ENCODE data around the gene CTNNA2.

The CTNNA2 gene

DNA sequence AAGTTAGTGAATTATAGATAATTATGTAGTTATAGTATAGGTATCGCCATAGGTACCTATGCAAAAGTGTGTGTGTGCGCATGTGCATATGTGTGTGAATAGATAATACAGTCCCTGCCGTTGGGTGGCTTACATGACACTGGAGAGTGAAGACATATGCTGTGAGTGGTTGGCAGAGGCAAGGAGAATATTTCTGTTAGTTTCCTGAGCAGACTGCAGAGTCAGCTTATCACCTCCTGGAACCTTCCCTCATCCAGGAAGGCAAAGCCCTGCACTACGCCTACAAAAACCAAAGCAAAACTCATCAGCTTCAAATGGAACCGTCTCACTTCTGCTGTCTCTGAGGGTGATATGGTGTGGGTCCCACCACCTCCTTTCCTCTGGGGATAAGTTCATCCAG is 609.8 kb downstream of the CTNNA2 start:
- Histone ChIP-seq H3K4me2 (ENCODE audit: insufficient read depth, low read length) (no peak overlapping the region), H3K27ac (ENCODE audit: low read length) (no peak overlapping the region), H2AFZ (ENCODE audit: low read depth, low read length) (no peak overlapping the region), H3K9me3 (ENCODE audit: insufficient read depth, low read length, severe bottlenecking) (no peaks in the 10 kb centered on the region), H4K20me1 (ENCODE audit: insufficient read depth, low read length) (no peaks in the 10 kb centered on the region), H3K4me3 (ENCODE audit: low read depth in 1 of 2, low read length in 2 of 2) (no peak overlapping the region), H3K9ac (ENCODE audit: low read depth, low read length) (no peak overlapping the region), H3K4me1 (ENCODE audit: insufficient read depth, low read length) (no peaks in the 10 kb centered on the region), H3K27me3 (ENCODE audit: insufficient read depth, low read length, poor library complexity) (no peaks in the 10 kb centered on the region), H3K79me2 (ENCODE audit: insufficient read depth, low read length) (no peaks in the 10 kb centered on the region), H3K36me3 (ENCODE audit: insufficient read depth, low read length) (no peaks in the 10 kb centered on the region)
- TF ChIP-seq, protein P1, sequence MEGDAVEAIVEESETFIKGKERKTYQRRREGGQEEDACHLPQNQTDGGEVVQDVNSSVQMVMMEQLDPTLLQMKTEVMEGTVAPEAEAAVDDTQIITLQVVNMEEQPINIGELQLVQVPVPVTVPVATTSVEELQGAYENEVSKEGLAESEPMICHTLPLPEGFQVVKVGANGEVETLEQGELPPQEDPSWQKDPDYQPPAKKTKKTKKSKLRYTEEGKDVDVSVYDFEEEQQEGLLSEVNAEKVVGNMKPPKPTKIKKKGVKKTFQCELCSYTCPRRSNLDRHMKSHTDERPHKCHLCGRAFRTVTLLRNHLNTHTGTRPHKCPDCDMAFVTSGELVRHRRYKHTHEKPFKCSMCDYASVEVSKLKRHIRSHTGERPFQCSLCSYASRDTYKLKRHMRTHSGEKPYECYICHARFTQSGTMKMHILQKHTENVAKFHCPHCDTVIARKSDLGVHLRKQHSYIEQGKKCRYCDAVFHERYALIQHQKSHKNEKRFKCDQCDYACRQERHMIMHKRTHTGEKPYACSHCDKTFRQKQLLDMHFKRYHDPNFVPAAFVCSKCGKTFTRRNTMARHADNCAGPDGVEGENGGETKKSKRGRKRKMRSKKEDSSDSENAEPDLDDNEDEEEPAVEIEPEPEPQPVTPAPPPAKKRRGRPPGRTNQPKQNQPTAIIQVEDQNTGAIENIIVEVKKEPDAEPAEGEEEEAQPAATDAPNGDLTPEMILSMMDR (IDR thresholded peaks at IDR 0.05; ENCODE audit: borderline replicate concordance, extremely low read depth, low read length, poor library complexity, severe bottlenecking), result no peak
- no peak for TF ChIP-seq EZH2 (IDR thresholded peaks at IDR 0.05; ENCODE audit: borderline replicate concordance, low read depth, low read length, severe bottlenecking)
- ATAC-seq (ENCODE audit: insufficient read depth, low read depth), result no peak
- no peak for DNase-seq

DNA sequence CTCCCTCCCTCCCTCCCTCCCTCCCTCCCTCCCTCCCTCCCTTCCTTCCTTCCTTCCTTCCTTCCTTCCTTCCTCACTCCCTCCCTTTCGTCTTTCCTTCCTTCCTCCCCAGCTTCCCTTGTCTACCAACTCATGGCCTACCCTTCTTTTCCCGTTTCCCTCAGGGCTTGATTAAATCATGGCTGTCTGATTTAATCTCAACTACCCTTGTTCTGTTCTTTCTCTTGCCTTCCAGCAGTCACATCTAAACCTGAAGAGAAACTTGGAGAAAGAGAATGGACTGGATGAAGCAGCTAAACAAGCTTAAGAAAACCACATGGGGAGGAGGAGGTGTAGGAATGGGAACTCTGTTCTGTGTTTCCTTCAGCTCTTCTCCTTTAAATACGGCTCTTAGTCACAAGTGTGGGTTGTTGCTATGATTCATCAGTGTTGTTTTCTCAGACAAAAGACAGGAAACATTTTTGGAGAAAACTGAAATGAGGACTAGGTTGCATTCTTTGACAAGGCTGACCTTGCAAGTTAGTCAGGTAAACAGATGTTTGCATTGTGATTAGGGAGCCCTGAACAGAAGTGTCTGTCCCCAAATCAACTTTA is 613.8 kb downstream of the CTNNA2 start:
- H3K4me1 ChIP-seq (ENCODE audit: insufficient read depth, low read length), result no peaks in the 10 kb centered on the region
- H3K9ac ChIP-seq (ENCODE audit: low read depth, low read length), result no peak overlapping the region
- no peak for ATAC-seq (ENCODE audit: insufficient read depth, low read depth)
- no peaks in the 10 kb centered on the region for H3K79me2 ChIP-seq (ENCODE audit: insufficient read depth, low read length)
- TF ChIP-seq, protein P1 (IDR thresholded peaks at IDR 0.05; ENCODE audit: borderline replicate concordance, extremely low read depth, low read length, poor library complexity, severe bottlenecking), result no peak
- TF ChIP-seq EZH2 (IDR thresholded peaks at IDR 0.05; ENCODE audit: borderline replicate concordance, low read depth, low read length, severe bottlenecking), result no peak
- H3K4me3 ChIP-seq (ENCODE audit: low read depth in 1 of 2, low read length in 2 of 2), result no peak overlapping the region
- no peak overlapping the region for H2AFZ ChIP-seq (ENCODE audit: low read depth, low read length)
- no peak overlapping the region for H3K27ac ChIP-seq (ENCODE audit: low read length)
- H3K27me3 ChIP-seq (ENCODE audit: insufficient read depth, low read length, poor library complexity), result no peaks in the 10 kb centered on the region
- no peak overlapping the region for H3K4me2 ChIP-seq (ENCODE audit: insufficient read depth, low read length)
- no peaks in the 10 kb centered on the region for H3K9me3 ChIP-seq (ENCODE audit: insufficient read depth, low read length, severe bottlenecking)
- no peaks in the 10 kb centered on the region for H4K20me1 ChIP-seq (ENCODE audit: insufficient read depth, low read length)
- H3K36me3 ChIP-seq (ENCODE audit: insufficient read depth, low read length), result no peaks in the 10 kb centered on the region
- DNase-seq, result no peak

DNA sequence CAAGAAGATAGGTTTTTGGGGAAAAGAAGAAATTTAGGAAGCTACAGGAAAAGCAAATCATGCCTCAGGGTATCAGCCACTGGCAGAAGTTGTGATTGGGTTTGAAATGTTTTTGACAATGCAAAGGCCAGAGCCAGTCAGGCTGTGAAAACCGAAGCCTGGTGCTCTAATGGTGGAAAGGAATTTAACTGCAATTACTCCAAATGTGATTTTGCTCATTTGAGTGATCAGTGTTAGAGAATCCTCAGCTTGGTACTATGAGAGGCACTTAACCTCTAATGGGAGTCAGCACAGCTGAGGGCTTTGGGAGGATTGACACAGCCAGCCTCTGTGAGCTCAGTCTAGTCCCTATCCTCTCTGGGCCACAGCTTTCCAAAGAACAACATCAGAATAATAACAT is 615.2 kb downstream of the CTNNA2 start:
- H3K36me3 ChIP-seq (ENCODE audit: insufficient read depth, low read length), result no peaks in the 10 kb centered on the region
- no peak overlapping the region for H3K9ac ChIP-seq (ENCODE audit: low read depth, low read length)
- no peaks in the 10 kb centered on the region for H3K9me3 ChIP-seq (ENCODE audit: insufficient read depth, low read length, severe bottlenecking)
- ATAC-seq (ENCODE audit: insufficient read depth, low read depth) (no peak), DNase-seq (no peak)
- H3K27me3 ChIP-seq (ENCODE audit: insufficient read depth, low read length, poor library complexity), result no peaks in the 10 kb centered on the region
- H3K4me2 ChIP-seq (ENCODE audit: insufficient read depth, low read length), result no peak overlapping the region
- H3K4me3 ChIP-seq (ENCODE audit: low read depth in 1 of 2, low read length in 2 of 2), result no peak overlapping the region
- H3K27ac ChIP-seq (ENCODE audit: low read length), result no peak overlapping the region
- H2AFZ ChIP-seq (ENCODE audit: low read depth, low read length), result no peak overlapping the region
- no peak for TF ChIP-seq EZH2 (IDR thresholded peaks at IDR 0.05; ENCODE audit: borderline replicate concordance, low read depth, low read length, severe bottlenecking)
- TF ChIP-seq, protein P1 (IDR thresholded peaks at IDR 0.05; ENCODE audit: borderline replicate concordance, extremely low read depth, low read length, poor library complexity, severe bottlenecking), result no peak
- no peaks in the 10 kb centered on the region for H3K4me1 ChIP-seq (ENCODE audit: insufficient read depth, low read length)
- H3K79me2 ChIP-seq (ENCODE audit: insufficient read depth, low read length), result no peaks in the 10 kb centered on the region
- no peaks in the 10 kb centered on the region for H4K20me1 ChIP-seq (ENCODE audit: insufficient read depth, low read length)
